ENCODE results near the gene COL6A2.
A peak's percentile ranks its signal among the peaks of the same experiment; 100 is the strongest.

The COL6A2 gene

GRCh38 chr21:46091631-46092025, 6.3 kb upstream of the COL6A2 start:
- peak overlapping the region; percentile 32 for H3K4me3 ChIP-seq (ENCODE audit: control insufficient read depth, low read depth, low read length)
- TF ChIP-seq CTCF (conservative IDR thresholded peaks at IDR 0.05; ENCODE audit: control insufficient read depth, insufficient read depth, low read depth, low read length): no peak
- DNase-seq (ENCODE audit: low read depth): no peak

GRCh38 chr21:46092026-46092764, 5.7 kb upstream of the COL6A2 start:
- DNase-seq (ENCODE audit: low read depth): peak; percentile 100
- no peak for TF ChIP-seq CTCF (conservative IDR thresholded peaks at IDR 0.05; ENCODE audit: control insufficient read depth, insufficient read depth, low read depth, low read length)
- H3K4me3 ChIP-seq (ENCODE audit: control insufficient read depth, low read depth, low read length): peak overlapping the region; percentile 32

- peak; percentile 28 for TF ChIP-seq CTCF (conservative IDR thresholded peaks at IDR 0.05; ENCODE audit: control insufficient read depth, insufficient read depth, low read depth, low read length)
- H3K4me3 ChIP-seq (ENCODE audit: control insufficient read depth, low read depth, low read length): no peak overlapping the region
- peak; percentile 70 for DNase-seq (ENCODE audit: low read depth)
These were observed 4.9 kb upstream of the COL6A2 start for GRCh38 chr21:46092811-46093667.

GRCh38 chr21:46093668-46094400, 4.1 kb upstream of the COL6A2 start:
- no peak for TF ChIP-seq CTCF (conservative IDR thresholded peaks at IDR 0.05; ENCODE audit: control insufficient read depth, insufficient read depth, low read depth, low read length)
- DNase-seq (ENCODE audit: low read depth): no peak
- no peak overlapping the region for H3K4me3 ChIP-seq (ENCODE audit: control insufficient read depth, low read depth, low read length)

- TF ChIP-seq CTCF (conservative IDR thresholded peaks at IDR 0.05; ENCODE audit: control insufficient read depth, insufficient read depth, low read depth, low read length): no peak
- DNase-seq (ENCODE audit: low read depth): no peak
- no peak overlapping the region for H3K4me3 ChIP-seq (ENCODE audit: control insufficient read depth, low read depth, low read length)
These were observed 3.4 kb upstream of the COL6A2 start for GRCh38 chr21:46094401-46095082.

- DNase-seq (ENCODE audit: low read depth): no peak
- H3K4me3 ChIP-seq (ENCODE audit: control insufficient read depth, low read depth, low read length): no peak overlapping the region
- TF ChIP-seq CTCF (conservative IDR thresholded peaks at IDR 0.05; ENCODE audit: control insufficient read depth, insufficient read depth, low read depth, low read length): peak; percentile 30
These were observed 2.7 kb upstream of the COL6A2 start for GRCh38 chr21:46095083-46095719.

All from fibroblast of mammary gland (primary cell).